ENCODE data around the gene HSD3B2. TPM values are rescaled to one million over a fixed set of nuclear protein-coding genes. Genes with fewer than 3 reads are reported as not detected.

The HSD3B2 gene
- total RNA-seq, 2 donors from 2014 or later, result not detected

DNA sequence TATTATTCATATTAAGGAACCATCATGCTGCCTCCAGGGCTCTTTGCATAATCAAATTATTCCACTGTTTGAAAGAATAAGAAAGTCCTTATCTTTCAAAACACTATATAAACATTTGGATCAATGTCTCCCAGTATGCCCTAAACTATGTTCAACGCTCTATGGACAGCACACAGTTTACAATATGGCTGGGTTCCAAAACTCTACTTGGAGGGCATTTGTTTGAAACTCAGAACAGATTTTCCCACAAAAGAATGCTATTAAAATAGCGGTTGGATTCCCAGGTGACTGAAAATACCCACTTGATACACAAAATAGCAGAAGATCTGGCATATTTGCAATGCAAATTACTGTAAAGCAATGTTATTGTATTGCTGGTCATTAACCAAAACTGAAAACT, 43.1 kb upstream of the HSD3B2 start:
- intact Hi-C loops (cut with DNase I), result no loop called here
- ATAC-seq, result no peak
- Histone ChIP-seq H3K27me3 (no peaks in the 10 kb centered on the region), H3K27ac (no peak overlapping the region), H3K4me3 (no peak overlapping the region), H3K4me1 (peaks cover 12% of the 10 kb centered on the region), H3K36me3 (replicated peaks in 1 of 2; ENCODE audit: insufficient read depth in 1 of 2, low read depth in 2 of 2) (no peaks in the 10 kb centered on the region), H3K9me3 (no peaks in the 10 kb centered on the region)
- no peak for TF ChIP-seq POLR2A (IDR thresholded peaks at IDR 0.05)
- TF ChIP-seq, protein P1, sequence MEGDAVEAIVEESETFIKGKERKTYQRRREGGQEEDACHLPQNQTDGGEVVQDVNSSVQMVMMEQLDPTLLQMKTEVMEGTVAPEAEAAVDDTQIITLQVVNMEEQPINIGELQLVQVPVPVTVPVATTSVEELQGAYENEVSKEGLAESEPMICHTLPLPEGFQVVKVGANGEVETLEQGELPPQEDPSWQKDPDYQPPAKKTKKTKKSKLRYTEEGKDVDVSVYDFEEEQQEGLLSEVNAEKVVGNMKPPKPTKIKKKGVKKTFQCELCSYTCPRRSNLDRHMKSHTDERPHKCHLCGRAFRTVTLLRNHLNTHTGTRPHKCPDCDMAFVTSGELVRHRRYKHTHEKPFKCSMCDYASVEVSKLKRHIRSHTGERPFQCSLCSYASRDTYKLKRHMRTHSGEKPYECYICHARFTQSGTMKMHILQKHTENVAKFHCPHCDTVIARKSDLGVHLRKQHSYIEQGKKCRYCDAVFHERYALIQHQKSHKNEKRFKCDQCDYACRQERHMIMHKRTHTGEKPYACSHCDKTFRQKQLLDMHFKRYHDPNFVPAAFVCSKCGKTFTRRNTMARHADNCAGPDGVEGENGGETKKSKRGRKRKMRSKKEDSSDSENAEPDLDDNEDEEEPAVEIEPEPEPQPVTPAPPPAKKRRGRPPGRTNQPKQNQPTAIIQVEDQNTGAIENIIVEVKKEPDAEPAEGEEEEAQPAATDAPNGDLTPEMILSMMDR (IDR thresholded peaks at IDR 0.05), result no peak
- WGBS, 2 donors, result 8 to 19% methylated on average over 2 of the region's 2 CpGs
- DNase-seq, result no peak

- H3K4me1 ChIP-seq, result peaks cover 12% of the 10 kb centered on the region
- no peaks in the 10 kb centered on the region for H3K36me3 ChIP-seq (replicated peaks in 1 of 2; ENCODE audit: insufficient read depth in 1 of 2, low read depth in 2 of 2)
- H3K27me3 ChIP-seq, result no peaks in the 10 kb centered on the region
- no peaks in the 10 kb centered on the region for H3K9me3 ChIP-seq
- intact Hi-C loops (cut with DNase I), result no loop called here
- no peak overlapping the region for H3K4me3 ChIP-seq
- ATAC-seq (no peak), DNase-seq (peak in 2 of 4 donors; percentile 8 to 9)
- WGBS, 2 donors, result 46 to 64% methylated on average over 6 of the region's 6 CpGs
- no peak for TF ChIP-seq POLR2A (IDR thresholded peaks at IDR 0.05)
- TF ChIP-seq, protein P1 (IDR thresholded peaks at IDR 0.05), result peak in 2 of 7 experiments; percentile 5 to 10
- H3K27ac ChIP-seq, result no peak overlapping the region
Measured at GRCh38 chr1:119372503-119373086, 42.4 kb upstream of the HSD3B2 start.

DNA sequence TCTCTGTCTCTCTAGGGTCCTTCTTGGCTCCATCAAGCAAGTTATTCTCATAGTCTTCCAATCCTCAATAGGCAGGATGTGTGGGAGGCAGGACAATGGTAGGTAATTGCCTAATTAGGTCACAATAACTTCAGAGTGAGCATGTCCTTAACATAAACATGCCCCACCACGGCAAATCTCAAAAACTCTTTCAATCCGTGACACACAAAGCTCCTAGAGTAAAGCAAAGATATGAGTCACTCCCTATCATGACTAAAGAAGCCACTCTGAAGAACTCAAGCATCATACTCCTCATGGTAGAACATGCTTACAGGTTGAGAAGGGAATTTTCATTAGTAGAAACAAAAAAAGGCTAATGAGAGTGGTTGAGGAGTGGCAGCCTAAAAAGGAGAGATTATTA, 41.5 kb upstream of the HSD3B2 start:
- Histone ChIP-seq H3K4me1 (peaks cover 12% of the 10 kb centered on the region), H3K27ac (no peak overlapping the region), H3K4me3 (no peak overlapping the region), H3K27me3 (no peaks in the 10 kb centered on the region), H3K9me3 (no peaks in the 10 kb centered on the region), H3K36me3 (replicated peaks in 1 of 2; ENCODE audit: insufficient read depth in 1 of 2, low read depth in 2 of 2) (no peaks in the 10 kb centered on the region)
- TF ChIP-seq, protein P1 (IDR thresholded peaks at IDR 0.05), result no peak
- no peak for TF ChIP-seq POLR2A (IDR thresholded peaks at IDR 0.05)
- DNase-seq (no peak), ATAC-seq (no peak)
- 71 to 77% methylated on average over 2 of the region's 2 CpGs for WGBS, 2 donors
- intact Hi-C loops (cut with DNase I), result no loop called here

DNA sequence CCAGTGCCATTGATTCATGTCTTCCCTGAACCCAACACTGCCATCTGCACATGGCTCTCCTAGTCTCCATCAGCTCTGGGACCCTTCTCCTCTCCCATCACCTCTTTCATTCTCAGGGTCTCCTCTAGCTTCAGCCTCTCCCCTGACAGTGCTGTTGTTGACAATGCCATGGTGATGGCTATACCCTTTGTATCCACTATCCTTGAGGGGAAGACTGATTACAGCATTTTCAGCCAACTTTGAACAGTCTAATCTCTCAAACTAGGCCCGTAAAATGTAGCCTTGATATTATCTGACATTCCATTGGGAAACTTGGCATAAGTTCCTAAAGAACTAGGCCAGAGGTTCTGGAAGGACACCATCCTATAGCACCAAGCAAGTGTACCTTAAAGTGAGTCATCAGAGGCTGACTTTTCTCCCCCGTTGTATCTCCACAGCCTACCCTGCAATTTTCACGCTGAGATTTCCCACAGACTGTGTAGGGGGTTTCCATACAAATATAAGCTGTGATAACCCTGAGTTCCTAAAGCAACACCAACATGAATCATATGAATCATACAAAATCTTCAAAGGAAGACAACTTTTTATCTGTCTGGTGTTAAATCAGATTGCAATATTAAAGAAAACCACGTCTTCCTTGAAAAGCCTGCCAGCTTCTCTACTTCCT, 40.6 kb upstream of the HSD3B2 start:
- no peak overlapping the region for H3K4me3 ChIP-seq
- TF ChIP-seq POLR2A (IDR thresholded peaks at IDR 0.05), result no peak
- TF ChIP-seq, protein P1 (IDR thresholded peaks at IDR 0.05), result no peak
- H3K9me3 ChIP-seq, result no peaks in the 10 kb centered on the region
- intact Hi-C loops (cut with DNase I), result no loop called here
- ATAC-seq, result no peak
- WGBS, 2 donors, result 23 to 26% methylated on average over 4 of the region's 4 CpGs
- no peak for DNase-seq
- H3K27me3 ChIP-seq, result no peaks in the 10 kb centered on the region
- H3K27ac ChIP-seq, result no peak overlapping the region
- H3K36me3 ChIP-seq (replicated peaks in 1 of 2; ENCODE audit: insufficient read depth in 1 of 2, low read depth in 2 of 2), result no peaks in the 10 kb centered on the region
- peaks cover 12% of the 10 kb centered on the region for H3K4me1 ChIP-seq

DNA sequence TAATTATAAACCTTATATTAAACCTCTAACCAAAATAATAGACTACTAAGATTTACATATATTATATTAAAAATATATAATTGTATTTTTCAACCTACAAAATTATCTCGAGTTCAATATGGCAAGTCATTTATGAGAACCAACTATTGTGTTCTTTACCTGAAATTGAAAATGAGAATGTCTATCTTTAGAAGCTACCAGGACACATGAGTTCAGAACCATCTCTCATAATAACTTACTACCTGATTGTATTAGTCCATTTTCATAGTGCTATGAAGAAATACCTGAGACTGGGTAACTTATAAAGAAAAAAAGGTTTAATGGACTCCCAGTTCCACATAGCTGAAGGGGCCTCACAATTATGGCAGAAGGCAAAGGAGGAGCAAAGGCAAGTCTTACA, 39.6 kb upstream of the HSD3B2 start:
- TF ChIP-seq, protein P1 (IDR thresholded peaks at IDR 0.05), result no peak
- TF ChIP-seq POLR2A (IDR thresholded peaks at IDR 0.05), result no peak
- H3K27ac ChIP-seq, result no peak overlapping the region
- no peak for DNase-seq
- H3K4me3 ChIP-seq, result no peak overlapping the region
- H3K27me3 ChIP-seq, result no peaks in the 10 kb centered on the region
- intact Hi-C loops (cut with DNase I), result no loop called here
- H3K36me3 ChIP-seq (replicated peaks in 1 of 2; ENCODE audit: insufficient read depth in 1 of 2, low read depth in 2 of 2), result no peaks in the 10 kb centered on the region
- H3K4me1 ChIP-seq, result peaks cover 12% of the 10 kb centered on the region
- no peaks in the 10 kb centered on the region for H3K9me3 ChIP-seq
- WGBS, 2 donors, result 89 to 91% methylated on average over 1 of the region's 1 CpG
- no peak for ATAC-seq
